HepG2 (cell line): Measurements from ENCODE around the gene PFAS.

Experiments
- CTCF ChIP-seq: sonication (generic); formaldehyde crosslinking; IDR thresholded peaks from 2 replicates; pipeline ENCODE4 v1.5.0; 2020; ENCODE audit warnings: mild to moderate bottlenecking, missing genetic modification reagents, moderate library complexity
- FOXK1 ChIP-seq: sonication (generic); formaldehyde crosslinking; IDR thresholded peaks from 2 replicates; pipeline ENCODE4 v1.4.0; 2020; ENCODE audit warnings: low read depth, missing genetic modification reagents, borderline replicate concordance
- HNRNPLL ChIP-seq: fragments of 200-400 bp; formaldehyde crosslinking; IDR thresholded peaks from 2 replicates; pipeline ENCODE4 v1.6.1; 2017; ENCODE audit warnings: mild to moderate bottlenecking, low read depth, low read length; ENCODE audit not compliant: poor library complexity, severe bottlenecking
- POLR2AphosphoS5 ChIP-seq: IDR thresholded peaks from 2 replicates; pipeline ENCODE4 v1.6.1; 2012; ENCODE audit warnings: low read depth, low read length
- SAP130 ChIP-seq: IDR thresholded peaks from 2 replicates; pipeline ENCODE4 v1.6.1; 2016; ENCODE audit warnings: low read depth
- SP4 ChIP-seq: sonication (generic); formaldehyde crosslinking; IDR thresholded peaks from 2 replicates; pipeline ENCODE4 v1.8.1; 2023; ENCODE audit warnings: mild to moderate bottlenecking, missing genetic modification reagents
- UBTF ChIP-seq: sonication (generic); formaldehyde crosslinking; IDR thresholded peaks from 2 replicates; pipeline ENCODE4 v1.4.0; 2020; ENCODE audit warnings: mild to moderate bottlenecking, missing genetic modification reagents
- ZNF639 ChIP-seq: conservative IDR thresholded peaks from 2 replicates; pipeline ENCODE4 v1.6.1; 2018; ENCODE audit warnings: missing genetic modification reagents

- TF ChIP-seq HNRNPLL (no peak), CTCF (no peak), POLR2AphosphoS5 (no peak), SAP130 (CRISPR knock-in tag) (no peak), SP4 (no peak), ZNF639 (CRISPR knock-in tag) (no peak), FOXK1 (no peak), UBTF (no peak)
Observed at GRCh38 chr17:8256291-8256690, 7.2 kb downstream of the PFAS start.
